AG04450 (cell line): ENCODE measurements around the gene GRIA3. TPM values are rescaled to one million over a fixed set of nuclear protein-coding genes. Genes with fewer than 3 reads are reported as not detected.

Experiments
- CTCF ChIA-PET: fragments of 300-600, 350-600 bp; formaldehyde crosslinking; extraction: SDS; loops from one replicate; lab custom pipeline; 2022; ENCODE audit warnings: antibody characterized with exemption, inconsistent platforms; lab: Charles Lee
- POLR2A ChIA-PET: fragments of 350-600 bp; formaldehyde crosslinking; extraction: SDS; loops from one replicate; lab custom pipeline; 2021; ENCODE audit warnings: antibody characterized with exemption, inconsistent platforms; lab: Yijun Ruan, JAX
- DNase-seq: peaks from one replicate; pipeline ENCODE4 v3.0.0-alpha.2; 2011; ENCODE audit warnings: low read depth, low spot score
- H3K27ac ChIP-seq: one replicate; pipeline ENCODE4 v1.5.1; 2012; ENCODE audit warnings: low read depth, low read length, control low read depth
- H3K27me3 ChIP-seq: one replicate; pipeline ENCODE4 v1.6.0; 2012; ENCODE audit warnings: low read length; ENCODE audit not compliant: control insufficient read depth, insufficient read depth
- H3K4me3 ChIP-seq: 2 replicates; pipeline ENCODE4 v1.5.1; 2011; ENCODE audit warnings: mild to moderate bottlenecking, low read depth, low read length, control low read depth
- H3K9me3 ChIP-seq: 2 replicates; pipeline ENCODE4 v1.5.1; 2012; ENCODE audit warnings: low read length; ENCODE audit not compliant: control insufficient read depth, insufficient read depth
- CTCF ChIP-seq: IDR thresholded peaks from 2 replicates; pipeline ENCODE4 v1.5.1; 2011; ENCODE audit warnings: low read depth, low read length, control low read depth, inconsistent platforms
- polyA plus RNA-seq: library from polyadenylated mRNA; depleted of rRNA; stranded (reverse); fragments of >200 nt; gene quantifications from 2 replicates; pipeline ENCODE4 v1.2.3, GENCODE V29; 2011

The GRIA3 gene
- polyA plus RNA-seq, 1 experiment = 0.06 TPM

- H3K9me3 ChIP-seq = no peaks in the 10 kb centered on the region
- CTCF ChIA-PET = no interaction called here
- no peak overlapping the region for H3K4me3 ChIP-seq
- no peak for TF ChIP-seq CTCF
- H3K27ac ChIP-seq = no peak overlapping the region
- POLR2A ChIA-PET = no interaction called here
- H3K27me3 ChIP-seq = no peaks in the 10 kb centered on the region
- no peak for DNase-seq
Measured at GRCh38 chrX:123271902-123272301, 87.8 kb downstream of the GRIA3 start.

- ChIA-PET CTCF (no interaction called here), POLR2A (no interaction called here)
- no peaks in the 10 kb centered on the region for H3K27me3 ChIP-seq
- H3K9me3 ChIP-seq = no peaks in the 10 kb centered on the region
- DNase-seq = no peak
- H3K27ac ChIP-seq = no peak overlapping the region
- no peak overlapping the region for H3K4me3 ChIP-seq
- no peak for TF ChIP-seq CTCF
Measured at GRCh38 chrX:123272630-123273029, 88.6 kb downstream of the GRIA3 start.

GRCh38 chrX:123274796-123275195, 90.7 kb downstream of the GRIA3 start:
- no peak overlapping the region for H3K4me3 ChIP-seq

GRCh38 chrX:123277347-123277746, 93.3 kb downstream of the GRIA3 start:
- no peak overlapping the region for H3K27ac ChIP-seq
- TF ChIP-seq CTCF = no peak
- H3K27me3 ChIP-seq = no peaks in the 10 kb centered on the region
- POLR2A ChIA-PET = no interaction called here
- no peaks in the 10 kb centered on the region for H3K9me3 ChIP-seq
- no peak for DNase-seq
- CTCF ChIA-PET = no interaction called here
- H3K4me3 ChIP-seq = no peak overlapping the region

More at GRCh38 chrX:123274796-123275195, 90.7 kb downstream of the GRIA3 start:
- no peak for DNase-seq
- H3K27me3 ChIP-seq = no peaks in the 10 kb centered on the region
- no peak overlapping the region for H3K27ac ChIP-seq
- TF ChIP-seq CTCF = no peak
- ChIA-PET CTCF (no interaction called here), POLR2A (no interaction called here)
- H3K9me3 ChIP-seq = no peaks in the 10 kb centered on the region

- TF ChIP-seq CTCF = no peak
- Histone ChIP-seq H3K27me3 (no peaks in the 10 kb centered on the region), H3K4me3 (no peak overlapping the region), H3K9me3 (no peaks in the 10 kb centered on the region), H3K27ac (no peak overlapping the region)
- CTCF ChIA-PET = no interaction called here
- POLR2A ChIA-PET = no interaction called here
- DNase-seq = no peak
Measured at GRCh38 chrX:123277821-123278220, 93.7 kb downstream of the GRIA3 start.
